Astrocyte of the cerebellum (primary cell): ENCODE data around the gene SHOX.
"Not testable (repeated sequence)": the region's sequence is repeated elsewhere in the genome, so short reads cannot be mapped to it uniquely, and the experiment has no call there.

Source experiments
- DNase-seq: peaks from one replicate; pipeline ENCODE4 v3.0.0-alpha.2; 2011; ENCODE audit warnings: low read depth
- H3K4me3 ChIP-seq: 2 replicates; pipeline ENCODE4 v1.5.1; 2011; ENCODE audit warnings: mild to moderate bottlenecking, low read depth, low read length, moderate library complexity
- in situ Hi-C: cut with HindIII; loops from 2 replicates; pipeline ENCODE4 v1.10.0; 2017; ENCODE audit warnings: low sequenced_read_pairs
- TF ChIP-seq, protein P1 (sequence below): IDR thresholded peaks from 2 replicates; pipeline ENCODE4 v1.5.1; 2012; ENCODE audit warnings: low read length, low read depth, moderate library complexity, mild to moderate bottlenecking; ENCODE audit errors: missing control alignments

SHOX gene

GRCh38 chrX:625137-625691, 5.4 kb upstream of the SHOX start:
- in situ Hi-C loops: no loop called here
- TF ChIP-seq, protein P1, sequence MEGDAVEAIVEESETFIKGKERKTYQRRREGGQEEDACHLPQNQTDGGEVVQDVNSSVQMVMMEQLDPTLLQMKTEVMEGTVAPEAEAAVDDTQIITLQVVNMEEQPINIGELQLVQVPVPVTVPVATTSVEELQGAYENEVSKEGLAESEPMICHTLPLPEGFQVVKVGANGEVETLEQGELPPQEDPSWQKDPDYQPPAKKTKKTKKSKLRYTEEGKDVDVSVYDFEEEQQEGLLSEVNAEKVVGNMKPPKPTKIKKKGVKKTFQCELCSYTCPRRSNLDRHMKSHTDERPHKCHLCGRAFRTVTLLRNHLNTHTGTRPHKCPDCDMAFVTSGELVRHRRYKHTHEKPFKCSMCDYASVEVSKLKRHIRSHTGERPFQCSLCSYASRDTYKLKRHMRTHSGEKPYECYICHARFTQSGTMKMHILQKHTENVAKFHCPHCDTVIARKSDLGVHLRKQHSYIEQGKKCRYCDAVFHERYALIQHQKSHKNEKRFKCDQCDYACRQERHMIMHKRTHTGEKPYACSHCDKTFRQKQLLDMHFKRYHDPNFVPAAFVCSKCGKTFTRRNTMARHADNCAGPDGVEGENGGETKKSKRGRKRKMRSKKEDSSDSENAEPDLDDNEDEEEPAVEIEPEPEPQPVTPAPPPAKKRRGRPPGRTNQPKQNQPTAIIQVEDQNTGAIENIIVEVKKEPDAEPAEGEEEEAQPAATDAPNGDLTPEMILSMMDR: no peak
- no peak overlapping the region for H3K4me3 ChIP-seq
- no peak for DNase-seq

GRCh38 chrX:626047-626446, 4.5 kb upstream of the SHOX start:
- in situ Hi-C loops, H3K4me3 ChIP-seq, DNase-seq: not testable (repeated sequence)

DNA sequence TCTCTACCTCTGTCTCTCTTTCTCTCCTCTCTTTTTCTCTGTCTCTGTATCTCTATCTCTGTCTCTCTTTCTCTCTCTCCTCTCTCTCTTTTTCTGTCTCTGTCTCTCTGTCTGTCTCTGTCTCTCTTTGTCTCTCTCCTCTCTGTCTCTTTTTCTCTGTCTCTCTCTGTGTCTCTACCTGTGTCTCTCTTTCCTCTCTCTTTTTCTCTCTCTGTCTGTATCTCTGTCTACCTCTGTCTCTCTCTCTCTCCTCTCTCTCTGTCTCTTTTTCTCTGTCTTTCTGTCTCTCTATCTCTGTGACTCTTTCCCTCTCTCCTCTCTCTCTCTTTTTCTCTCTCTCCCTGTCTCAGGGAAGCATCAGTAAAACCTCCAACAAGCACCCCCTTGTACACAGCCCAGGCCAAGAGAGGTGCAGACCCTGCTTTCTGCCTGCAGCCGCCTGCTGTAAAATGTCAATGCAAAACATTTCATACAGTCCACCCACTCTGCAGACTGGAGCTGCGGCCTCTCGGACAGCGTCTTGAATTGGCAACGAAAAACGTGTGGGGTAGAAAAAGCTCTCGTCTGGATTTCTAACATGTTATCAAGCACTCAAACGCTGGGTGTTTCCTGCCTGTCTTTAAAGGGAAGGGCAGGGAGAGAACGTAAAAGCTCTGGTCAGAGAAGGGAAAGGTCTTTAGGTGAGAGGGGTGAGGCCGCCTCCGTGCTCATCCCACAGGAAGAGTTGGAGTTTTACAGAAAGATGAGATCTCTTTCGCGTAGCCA, 3.7 kb upstream of the SHOX start:
- in situ Hi-C loops: no loop called here
- H3K4me3 ChIP-seq: no peak overlapping the region
- DNase-seq: no peak
- TF ChIP-seq, protein P1: no peak

DNA sequence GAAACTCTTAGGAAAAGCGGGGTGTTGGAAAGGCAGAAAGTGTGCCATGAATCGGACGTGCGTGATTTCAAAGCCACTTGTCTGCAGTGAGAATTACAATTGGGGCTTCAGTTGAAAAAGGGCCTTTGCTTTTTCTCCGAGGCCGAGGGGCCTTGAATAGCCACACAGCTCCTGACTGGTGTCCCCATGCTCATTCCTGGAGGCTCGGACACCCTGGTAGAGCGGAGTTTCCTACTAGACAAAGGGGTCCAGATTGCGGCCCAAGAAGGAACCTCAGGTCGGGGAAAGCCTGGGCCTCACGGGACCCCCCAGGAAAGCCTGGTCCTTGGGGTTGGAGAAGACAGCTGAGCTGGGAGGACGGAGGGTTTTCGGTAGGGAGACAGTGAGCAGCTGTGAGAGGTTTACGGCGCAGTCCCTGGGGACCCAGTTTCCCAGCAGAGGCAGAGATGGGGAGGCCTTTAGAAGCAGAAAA, 3.0 kb upstream of the SHOX start:
- TF ChIP-seq, protein P1: no peak
- DNase-seq: no peak
- no peak overlapping the region for H3K4me3 ChIP-seq
- in situ Hi-C loops: no loop called here

GRCh38 chrX:627995-628394, 2.6 kb upstream of the SHOX start:
- in situ Hi-C loops: no loop called here
- TF ChIP-seq, protein P1: no peak
- no peak overlapping the region for H3K4me3 ChIP-seq
- no peak for DNase-seq

DNA sequence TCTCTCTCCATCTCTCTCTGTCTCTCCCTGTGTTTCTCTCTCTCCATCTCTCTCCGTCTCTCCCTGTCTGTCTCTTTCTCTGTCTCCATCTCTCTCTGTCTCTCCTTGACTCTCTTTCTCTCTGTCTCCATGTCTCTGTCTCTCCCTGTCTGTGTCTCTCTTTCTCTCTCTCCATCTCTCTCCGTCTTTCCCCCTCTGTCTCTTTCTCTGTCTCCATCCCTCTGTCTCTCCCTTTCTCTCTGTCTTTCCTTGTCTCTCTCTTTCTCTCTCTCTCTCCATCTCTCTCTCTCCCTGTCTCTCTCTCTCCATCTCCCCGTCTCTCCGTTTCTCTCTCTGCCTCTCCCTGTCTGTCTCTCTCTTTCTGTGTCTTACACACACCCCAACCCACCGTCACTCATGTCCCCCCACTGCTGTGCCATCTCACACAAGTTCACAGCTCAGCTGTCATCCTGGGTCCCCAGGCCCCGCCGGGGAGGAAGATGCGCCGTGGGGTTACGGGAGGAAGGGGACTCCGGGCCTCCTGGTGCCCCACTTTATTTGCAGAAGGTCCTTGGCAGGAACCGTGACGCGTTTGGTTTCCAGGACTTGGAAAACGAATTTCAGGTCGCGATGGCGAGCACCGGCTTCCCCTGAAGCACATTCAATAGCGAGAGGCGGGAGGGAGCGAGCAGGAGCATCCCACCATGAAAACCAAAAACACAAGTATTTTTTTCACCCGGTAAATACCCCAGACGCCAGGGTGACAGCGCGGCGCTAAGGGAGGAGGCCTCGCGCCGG, 1.2 kb upstream of the SHOX start:
- in situ Hi-C loops: no loop called here
- no peak for DNase-seq
- H3K4me3 ChIP-seq: no peak overlapping the region
- TF ChIP-seq, protein P1: no peak
